H54 (cell line): ENCODE results near the gene SPEG.
"Not testable (repeated sequence)": the region's sequence is repeated elsewhere in the genome, so short reads cannot be mapped to it uniquely, and the experiment has no call there.

Source experiments
- DNase-seq: peaks from one replicate; pipeline ENCODE4 v3.0.0; 2011; ENCODE audit warnings: low spot score, mixed read lengths; ENCODE audit not compliant: insufficient read length
- FAIRE-seq: peaks from 3 replicates; lab custom pipeline; 2011; peaks lifted over from hg19 to GRCh38; lab: Jason Lieb, UNC
- POLR2A ChIP-seq: IDR thresholded peaks from 2 replicates; pipeline ENCODE4 v1.6.1; 2011; ENCODE audit warnings: low read depth, mild to moderate bottlenecking, low read length

Gene SPEG

DNA sequence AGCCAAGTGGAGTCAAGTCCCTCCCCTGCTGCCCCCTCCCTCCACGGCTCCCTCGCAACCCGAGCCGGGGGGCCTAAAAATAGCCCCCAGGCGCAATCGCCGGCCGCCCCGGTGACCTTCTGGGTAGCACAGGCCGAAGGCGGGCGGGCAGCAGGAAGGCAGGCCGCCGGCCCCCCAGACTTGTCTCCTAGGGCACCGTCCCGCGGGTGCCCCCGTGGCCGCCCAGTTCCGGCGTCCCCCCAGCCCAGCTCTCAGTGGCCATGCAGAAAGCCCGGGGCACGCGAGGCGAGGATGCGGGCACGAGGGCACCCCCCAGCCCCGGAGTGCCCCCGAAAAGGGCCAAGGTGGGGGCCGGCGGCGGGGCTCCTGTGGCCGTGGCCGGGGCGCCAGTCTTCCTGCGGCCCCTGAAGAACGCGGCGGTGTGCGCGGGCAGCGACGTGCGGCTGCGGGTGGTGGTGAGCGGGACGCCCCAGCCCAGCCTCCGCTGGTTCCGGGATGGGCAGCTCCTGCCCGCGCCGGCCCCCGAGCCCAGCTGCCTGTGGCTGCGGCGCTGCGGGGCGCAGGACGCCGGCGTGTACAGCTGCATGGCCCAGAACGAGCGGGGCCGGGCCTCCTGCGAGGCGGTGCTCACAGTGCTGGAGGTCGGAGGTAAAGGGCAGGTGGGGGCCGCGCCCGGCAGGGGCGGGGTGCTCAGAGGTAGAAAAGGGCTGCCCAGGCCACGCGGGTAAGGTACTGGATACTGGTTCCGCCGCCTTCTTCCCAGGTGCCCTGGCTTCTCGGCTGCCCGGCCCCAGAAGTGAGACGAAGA, at the start of gene SPEG:
SPEG (plus strand) TSS at position 126 of the 808 bp plus-strand sequence; CDS start at position 261, 135 bp downstream.
- no peak for TF ChIP-seq POLR2A
- no peak for DNase-seq
- FAIRE-seq: no peak

DNA sequence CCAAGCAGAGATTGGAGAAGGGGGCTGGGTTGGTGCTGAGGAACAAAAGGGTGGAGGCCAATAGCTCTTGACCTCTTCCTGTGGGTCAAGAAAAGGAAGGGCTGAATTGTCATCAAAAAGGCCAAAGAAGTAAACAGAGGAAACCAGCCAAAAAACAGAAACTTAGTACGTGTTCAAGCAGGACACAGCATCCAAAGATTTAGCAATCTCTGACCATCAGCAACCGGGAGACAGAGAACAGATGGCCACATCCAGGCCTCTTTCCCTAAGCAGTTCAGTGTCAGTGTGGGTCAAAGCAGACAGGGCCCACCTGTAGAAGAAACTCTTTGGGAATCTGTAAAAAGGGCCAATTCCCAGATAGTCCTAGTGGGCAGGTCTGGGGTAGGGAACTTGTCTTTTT, 49.8 kb upstream of the SPEG start:
- TF ChIP-seq POLR2A: no peak
- no peak for FAIRE-seq
- DNase-seq: no peak

DNA sequence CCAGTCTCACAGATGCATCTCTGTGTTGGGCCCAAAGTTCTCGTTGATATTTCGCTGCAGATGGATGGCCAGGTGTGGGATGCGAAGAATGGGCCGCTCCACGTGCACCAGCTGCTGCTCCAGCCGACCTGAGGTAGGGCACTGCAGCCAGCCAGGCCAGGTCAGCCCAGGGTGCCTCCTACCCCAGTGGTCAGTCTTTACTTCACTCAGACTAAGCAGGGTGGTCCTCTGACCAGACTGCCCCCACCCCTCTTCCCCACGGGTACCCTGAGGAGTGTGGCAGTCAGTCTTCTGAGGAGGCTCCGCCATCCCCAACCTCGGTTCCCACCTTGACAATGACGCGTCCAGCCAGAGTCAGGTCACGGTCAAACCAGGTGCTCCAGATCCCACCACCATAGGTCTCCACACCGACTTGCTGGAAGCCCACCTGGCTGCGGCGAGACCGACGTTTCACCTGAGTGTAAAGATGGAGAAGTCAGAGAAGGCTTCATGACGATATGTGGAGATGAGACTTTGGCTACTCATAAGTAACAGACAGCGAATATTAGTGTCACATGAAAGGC, 48.6 kb upstream of the SPEG start:
- DNase-seq (no peak), FAIRE-seq (no peak)
- TF ChIP-seq POLR2A: no peak

DNA sequence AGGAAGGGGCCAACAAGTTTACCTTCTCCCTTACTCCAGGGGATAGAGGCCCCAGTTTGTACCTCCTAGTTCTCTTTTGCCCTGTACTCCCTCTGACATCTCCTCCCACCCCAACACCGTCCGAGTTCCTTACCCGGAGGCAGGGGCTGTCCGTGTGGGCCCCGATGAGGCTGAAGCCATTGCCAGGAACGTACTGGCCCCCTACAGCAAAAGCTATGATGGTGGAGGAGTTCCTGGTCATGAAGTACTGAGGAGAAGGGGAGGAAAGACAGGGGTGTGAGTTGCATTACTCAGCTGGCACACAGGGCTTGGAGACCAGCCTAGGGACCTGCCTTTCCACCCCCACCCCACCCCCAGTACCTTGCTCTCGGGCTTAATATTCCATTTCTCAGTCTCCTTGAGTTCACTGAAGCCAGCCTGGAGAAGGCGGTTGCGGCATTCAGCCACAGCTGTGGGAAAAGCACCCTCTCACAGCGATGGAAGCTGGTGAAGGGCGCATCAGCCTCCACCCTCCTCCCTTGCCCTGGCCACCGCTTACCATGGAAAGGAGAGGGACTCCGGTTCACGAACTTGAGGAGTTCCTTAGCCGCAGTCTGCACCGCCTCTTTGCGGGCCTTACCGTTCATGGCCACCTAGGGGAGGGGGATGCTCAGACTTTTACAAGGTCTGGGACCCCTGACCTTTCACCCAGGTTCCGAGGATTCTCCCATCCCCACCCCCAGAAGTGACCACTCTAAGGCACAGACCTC, 47.9 kb upstream of the SPEG start:
- DNase-seq (no peak), FAIRE-seq (no peak)

DNA sequence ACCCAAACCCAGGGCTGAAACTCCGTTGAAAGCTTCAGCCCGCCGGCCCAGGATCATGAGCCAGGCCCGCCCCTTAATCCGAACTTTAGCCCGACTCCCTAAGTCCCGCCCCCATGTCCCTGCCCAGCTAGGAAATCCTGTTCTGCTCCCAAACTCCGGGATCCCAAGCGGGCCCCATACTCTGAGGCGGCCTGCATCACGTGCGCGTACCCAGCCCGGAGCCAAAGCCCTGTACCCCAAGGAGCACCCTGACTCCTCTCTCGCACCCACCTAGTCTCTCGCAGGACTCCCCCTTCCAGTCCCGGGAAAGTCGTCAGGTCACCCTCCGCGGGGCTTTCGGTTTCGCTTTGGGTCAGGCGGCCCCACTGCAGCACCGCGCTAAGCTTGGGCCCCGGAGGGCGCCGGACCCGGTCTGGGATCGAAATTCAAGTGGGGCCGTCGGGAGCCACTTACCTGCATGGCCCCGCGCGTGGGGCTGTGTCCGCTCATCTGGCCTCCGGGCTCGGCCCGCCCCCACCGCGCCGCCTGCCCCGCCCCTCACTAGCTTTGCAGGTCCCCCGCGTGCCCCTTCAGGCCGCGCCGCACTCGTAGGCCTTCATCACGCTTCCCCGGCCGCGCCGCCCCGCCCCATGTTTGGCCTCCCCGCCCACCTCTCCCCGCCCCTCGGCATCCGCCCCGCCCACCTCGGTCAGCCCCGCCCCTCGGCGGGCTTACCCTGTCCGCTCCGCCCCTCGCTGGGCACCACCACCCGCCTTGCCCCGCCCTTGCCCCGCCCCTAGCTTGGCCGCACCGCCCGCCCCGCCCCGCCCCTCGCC, 47.1 kb upstream of the SPEG start, which contains the start of gene DNPEP:
DNPEP (minus strand) TSS at position 607 of the 815 bp plus-strand sequence; CDS start at position 489, 118 bp downstream.
- TF ChIP-seq POLR2A: peak; percentile 11; the same call in 1 of the 2 replicates
- FAIRE-seq: no peak
- DNase-seq: peak; percentile 83

More for the DNA sequence above, 47.9 kb upstream of the SPEG start:
- TF ChIP-seq POLR2A: no peak

DNA sequence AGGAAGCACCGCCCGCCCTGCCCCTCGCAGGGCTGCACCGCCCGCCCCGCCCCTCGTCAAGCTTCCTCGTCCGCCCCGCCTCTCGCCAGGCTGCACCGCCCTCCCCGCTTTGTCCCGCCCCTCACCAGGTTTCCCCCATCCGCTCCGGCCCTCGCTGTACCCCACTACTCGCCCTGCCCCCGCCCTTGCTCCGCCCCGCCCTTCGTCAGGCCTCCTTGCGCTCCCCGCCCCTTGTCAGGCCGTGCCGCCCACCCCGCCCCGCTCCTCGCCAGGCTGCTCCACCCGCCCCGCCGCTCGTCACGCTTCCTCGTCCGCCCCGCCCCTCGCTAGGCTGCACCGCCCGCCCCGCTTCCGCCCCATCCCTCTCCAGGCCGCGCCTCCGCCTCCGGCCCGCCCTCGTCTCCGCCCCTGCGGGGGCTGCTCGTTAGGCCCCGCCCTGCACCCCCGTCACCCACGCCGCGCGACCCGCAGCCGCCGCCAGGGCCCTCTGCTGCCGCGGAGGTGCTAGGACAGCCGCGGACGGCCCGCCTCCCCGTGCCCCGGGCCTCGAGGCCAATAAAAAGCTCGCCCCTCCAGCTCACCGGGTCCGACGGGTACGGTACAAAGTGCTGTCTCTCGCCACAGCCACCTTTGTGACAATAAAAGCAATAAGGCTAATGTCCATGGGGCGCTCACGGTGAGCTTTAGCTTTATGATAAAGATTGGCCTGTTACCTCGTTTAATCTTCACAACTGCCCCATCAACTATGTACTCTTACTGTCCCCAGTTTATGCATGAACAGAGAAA, 46.3 kb upstream of the SPEG start:
- FAIRE-seq: no peak

DNA sequence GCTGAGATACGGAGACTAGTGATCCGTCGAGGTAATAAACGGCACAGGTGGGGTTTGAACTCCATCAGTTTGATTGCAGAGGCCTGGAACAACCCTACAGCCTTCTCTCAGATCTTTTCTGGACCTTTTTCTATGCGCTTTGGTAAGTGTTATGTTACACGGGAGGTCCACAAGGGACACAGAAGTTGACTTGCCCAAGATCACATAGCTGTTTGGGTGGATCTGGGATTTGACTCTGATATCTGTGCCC, 45.8 kb upstream of the SPEG start:
- DNase-seq (no peak), FAIRE-seq (no peak)
- no peak for TF ChIP-seq POLR2A

More for the DNA sequence above, 46.3 kb upstream of the SPEG start:
- 0 out of 2 replicates have a peak, but pooled peaks have one; percentile 9 for TF ChIP-seq POLR2A
- DNase-seq: peak; percentile 90

DNA sequence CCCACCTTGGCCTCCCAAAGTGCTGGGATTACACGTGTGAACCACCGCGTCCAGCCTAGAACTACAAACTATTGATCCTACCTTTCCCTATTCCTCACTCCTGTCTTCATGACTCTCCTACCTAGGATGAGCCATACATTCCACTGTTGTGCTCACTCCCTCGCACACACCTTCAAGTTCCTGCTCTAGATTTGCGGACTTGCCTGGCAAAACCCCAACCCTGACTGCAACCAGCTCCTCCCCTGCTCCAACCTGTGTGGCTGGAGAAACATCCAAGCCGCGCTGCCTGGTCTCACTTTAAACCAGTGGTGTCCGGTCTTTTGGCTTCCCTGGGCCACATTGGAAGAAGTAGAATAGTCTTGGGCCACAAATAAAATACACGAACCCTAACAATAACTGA, 41.9 kb upstream of the SPEG start:
- FAIRE-seq (no peak), DNase-seq (no peak)
- TF ChIP-seq POLR2A: no peak

DNA sequence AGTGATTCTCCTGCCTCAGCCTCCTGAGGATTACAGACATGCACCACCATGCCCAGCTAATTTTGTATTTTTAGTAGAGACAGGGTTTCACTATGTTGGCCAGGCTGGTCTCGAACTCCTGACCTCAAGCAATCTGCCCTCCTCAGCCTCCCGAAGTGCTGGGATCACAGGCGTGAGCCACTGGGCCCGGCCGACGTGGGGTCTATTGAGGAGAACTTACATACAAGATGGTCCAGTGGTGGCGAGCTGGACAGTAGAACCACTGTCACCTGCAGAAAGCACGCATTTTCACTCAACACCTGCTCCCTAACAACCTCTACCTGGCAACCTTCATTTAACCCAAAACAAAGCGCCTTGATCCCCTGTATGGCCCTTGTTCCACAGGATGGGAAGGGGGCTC, 39.6 kb upstream of the SPEG start:
- FAIRE-seq, DNase-seq: not testable (repeated sequence)

DNA sequence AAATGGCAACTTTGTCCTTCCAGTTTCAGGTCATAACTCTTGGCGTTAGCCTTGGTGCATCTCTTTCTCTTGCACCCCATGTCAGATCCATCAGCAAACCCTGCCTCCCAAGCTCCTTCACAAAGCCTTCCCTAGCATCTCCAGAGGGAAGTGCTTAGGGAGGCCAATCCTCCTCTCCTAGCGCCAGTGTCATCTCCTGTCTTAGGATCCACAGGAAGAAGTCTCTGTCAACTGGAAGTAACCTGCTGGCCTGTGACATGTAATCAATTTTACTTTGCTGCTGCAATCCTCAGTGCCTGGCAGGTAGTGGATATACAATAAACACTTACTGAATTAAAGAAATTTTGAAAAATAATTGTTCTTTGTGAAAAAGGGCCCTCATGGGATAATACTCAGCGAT, 39.0 kb upstream of the SPEG start:
- FAIRE-seq (no peak), DNase-seq (no peak)
- TF ChIP-seq POLR2A: no peak

DNA sequence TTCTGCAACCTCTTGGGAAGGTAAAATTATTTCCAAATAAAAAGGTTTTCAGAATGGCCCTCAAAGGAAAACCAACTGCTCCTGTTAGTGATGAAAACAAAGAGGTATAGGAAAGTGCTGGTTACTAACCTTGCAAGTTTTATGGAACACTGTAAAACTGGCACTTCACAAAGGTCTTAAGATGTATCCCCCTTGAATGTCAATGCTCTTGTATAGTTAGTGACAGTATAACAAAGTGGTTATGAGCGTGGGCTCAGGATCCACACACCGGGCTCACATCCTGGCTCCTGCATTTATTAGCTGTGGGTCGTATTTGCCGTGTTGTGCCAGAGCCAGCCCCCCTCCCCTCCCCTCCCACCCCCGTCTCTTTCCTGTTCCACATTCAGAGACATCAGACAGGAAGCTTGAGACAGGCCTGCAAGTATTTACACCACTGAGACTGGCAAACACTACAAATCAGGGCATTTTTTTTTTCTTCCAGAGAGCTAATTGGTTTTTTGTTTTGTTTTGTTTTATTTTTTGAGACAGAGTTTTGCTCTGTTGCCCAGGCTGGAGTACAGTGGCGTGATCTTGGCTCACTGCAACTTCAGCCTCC, 37.7 kb upstream of the SPEG start:
- DNase-seq (no peak), FAIRE-seq (no peak)
- no peak for TF ChIP-seq POLR2A

DNA sequence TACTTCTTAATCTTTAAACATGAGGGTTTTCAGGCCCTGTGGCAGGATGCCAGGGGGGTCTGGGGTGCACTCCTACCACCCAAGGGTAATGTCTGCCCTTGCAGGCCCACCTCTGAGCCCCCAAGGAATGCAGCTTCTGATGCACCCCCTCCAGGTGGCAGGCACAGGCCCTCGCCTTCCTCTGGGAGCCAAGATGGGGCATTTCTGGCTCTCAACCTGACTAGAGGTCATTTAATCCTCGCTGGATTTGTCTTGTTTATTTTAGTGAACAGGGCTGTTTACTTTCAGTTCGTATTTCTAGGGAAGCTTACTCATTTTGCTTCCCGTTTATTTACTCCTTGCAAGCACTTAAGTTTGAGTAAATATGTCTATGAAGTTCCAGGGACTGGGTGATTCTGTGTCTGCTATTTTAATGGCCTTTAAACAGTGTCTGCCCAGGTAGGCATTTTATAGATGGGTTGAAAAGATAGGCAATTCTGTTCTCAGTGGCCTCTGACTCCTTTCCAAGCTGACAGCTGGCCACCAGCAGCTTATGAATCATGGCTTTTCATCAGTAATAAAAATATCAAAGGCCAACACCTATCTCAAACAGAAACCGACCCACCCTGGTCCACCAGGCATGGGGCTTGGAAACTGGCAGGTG, 35.8 kb upstream of the SPEG start:
- FAIRE-seq (no peak), DNase-seq (no peak)
- TF ChIP-seq POLR2A: no peak
